GM12873 (cell line): ENCODE data around the gene NRIP1.

ENCODE experiments used
- CTCF ChIP-seq: IDR thresholded peaks from 2 replicates; pipeline ENCODE4 v1.5.1; 2012; ENCODE audit warnings: low read depth, mild to moderate bottlenecking, moderate library complexity, low read length, control low read depth; ENCODE audit not compliant: insufficient read depth; ENCODE audit errors: missing control alignments

Gene NRIP1

GRCh38 chr21:14985306-14985705, 79.5 kb downstream of the NRIP1 start:
- no peak for TF ChIP-seq CTCF

- TF ChIP-seq CTCF = no peak
Measured at GRCh38 chr21:14982336-14982735, 82.5 kb downstream of the NRIP1 start.

- no peak for TF ChIP-seq CTCF
Measured at GRCh38 chr21:14981246-14981645, 83.6 kb downstream of the NRIP1 start.

- TF ChIP-seq CTCF = no peak
Measured at GRCh38 chr21:14979264-14979663, 85.5 kb downstream of the NRIP1 start.

GRCh38 chr21:14977814-14978213, 87.0 kb downstream of the NRIP1 start:
- TF ChIP-seq CTCF = no peak

GRCh38 chr21:14975136-14975919, 89.5 kb downstream of the NRIP1 start:
- no peak for TF ChIP-seq CTCF

- TF ChIP-seq CTCF = no peak
Measured at GRCh38 chr21:14972678-14973077, 92.1 kb downstream of the NRIP1 start.
